LNCAP (cell line): ENCODE data around the gene MCEMP1.

Source experiments
- CTCF ChIP-seq: fragments of 450-650 bp; IDR thresholded peaks from 2 replicates; pipeline ENCODE4 v1.5.1; 2017; ENCODE audit warnings: mild to moderate bottlenecking

MCEMP1 gene

DNA sequence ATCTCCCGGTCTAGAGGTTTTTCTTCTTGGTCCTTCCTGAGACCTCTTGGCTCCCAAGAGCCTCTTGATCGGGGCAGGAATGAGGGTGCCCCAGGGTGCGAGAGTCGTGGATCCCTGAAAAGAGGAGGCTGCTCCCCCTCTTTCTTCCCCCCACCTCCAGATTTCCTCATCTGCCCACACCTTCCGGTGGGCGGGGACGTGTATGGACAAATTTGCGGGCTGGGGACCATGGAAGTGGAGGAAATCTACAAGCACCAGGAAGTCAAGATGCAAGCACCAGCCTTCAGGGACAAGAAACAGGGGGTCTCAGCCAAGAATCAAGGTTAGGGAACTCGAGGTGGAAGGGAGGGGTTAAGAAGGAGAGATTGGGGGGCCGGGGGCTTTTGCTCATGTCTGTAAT is at the start of gene MCEMP1:
Gene MCEMP1, plus strand, starts transcription at position 237 of the 400 bp plus-strand sequence. Its CDS starts 31 bp downstream, at position 268.
- TF ChIP-seq CTCF, result no peak

DNA sequence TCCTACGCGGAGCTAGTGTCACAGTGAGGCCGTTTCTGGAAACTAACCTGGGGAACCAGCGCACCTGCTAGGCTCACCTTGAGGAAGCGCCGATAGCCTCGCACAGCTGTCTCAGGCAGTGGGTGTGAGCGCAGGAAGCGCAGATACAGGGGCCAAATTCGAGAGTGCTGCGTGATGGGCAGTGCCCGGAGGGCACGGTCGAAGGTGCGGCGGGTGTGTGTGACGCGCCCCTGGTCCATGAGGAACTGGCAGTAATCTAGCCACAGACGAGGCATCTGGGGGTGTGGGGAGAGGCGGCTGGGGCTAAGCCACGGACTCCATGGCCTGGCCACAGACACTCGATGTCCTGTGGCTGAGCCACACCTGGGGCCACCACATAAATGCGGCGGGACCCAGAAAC is 49.7 kb upstream of the MCEMP1 start:
- no peak for TF ChIP-seq CTCF

DNA sequence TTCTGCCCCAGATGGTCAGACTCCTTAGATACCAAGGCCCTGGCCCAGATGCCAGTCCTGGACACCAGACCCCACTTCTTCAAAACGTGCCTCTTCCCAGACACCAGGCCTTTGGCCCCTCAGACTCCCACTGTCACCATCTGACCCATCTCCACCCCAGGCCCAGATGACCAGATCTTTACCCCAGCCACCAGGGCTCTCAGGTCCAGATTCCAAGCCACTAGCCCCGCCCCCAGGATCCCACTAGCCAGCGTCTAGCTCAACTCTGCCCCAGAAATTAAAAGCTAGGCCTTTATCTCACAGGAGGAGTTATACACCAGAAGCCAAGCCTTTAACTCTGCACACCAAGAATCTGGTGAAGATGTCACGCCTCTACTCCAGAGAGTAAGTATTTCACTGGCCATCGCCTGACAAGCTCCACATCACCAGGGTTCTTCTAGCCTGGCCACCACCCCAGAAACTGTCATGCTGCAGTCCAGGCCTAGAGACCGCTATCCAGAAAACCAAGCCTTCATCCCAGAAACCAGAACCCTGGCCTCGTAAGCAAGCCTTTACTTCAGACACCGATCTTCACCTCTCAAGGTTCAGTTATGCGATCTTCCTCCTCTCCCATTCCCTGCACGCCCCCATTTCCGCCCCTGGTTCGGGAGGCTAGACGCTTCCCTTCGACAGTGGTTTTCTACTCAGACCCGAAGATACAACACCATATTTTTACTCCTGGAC is 48.1 kb upstream of the MCEMP1 start:
- no peak for TF ChIP-seq CTCF

DNA sequence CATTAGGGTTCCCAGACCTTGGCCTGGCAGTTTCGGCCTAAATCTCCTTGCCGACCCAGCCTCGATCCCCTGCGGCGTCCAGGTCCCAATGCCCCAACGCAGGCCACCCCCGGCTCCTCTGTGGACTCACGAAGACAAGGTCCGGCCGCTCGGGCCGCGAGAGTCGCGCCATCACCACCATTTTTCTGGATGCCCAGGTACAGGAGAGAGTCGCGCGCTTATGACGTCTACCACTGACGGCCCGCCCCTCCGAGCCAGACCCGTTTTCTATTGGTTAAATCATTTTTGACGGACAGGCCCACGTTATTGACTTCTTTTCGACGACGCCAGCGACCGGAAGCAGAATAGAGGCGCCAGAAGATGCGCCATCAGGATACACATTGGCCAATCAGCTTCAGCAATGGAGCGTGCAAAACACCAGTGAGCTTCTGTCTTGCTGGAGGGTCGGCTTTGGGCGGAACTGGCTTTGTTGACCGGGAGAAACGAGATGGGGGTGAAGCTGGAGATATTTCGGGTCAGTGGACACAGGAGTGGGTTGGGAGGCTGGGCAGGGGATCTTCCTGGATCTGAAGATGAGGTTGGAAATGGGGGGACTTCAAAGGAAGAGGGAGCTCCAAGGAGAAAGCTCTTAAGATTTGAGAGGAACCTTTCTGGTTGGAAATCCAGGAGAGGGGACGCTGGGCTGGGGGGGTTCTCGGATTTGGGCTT is 47.4 kb upstream of the MCEMP1 start, which contains the start of the genes PET100 and XAB2:
Gene PET100, plus strand, starts transcription at position 447 of the 708 bp plus-strand sequence. Its CDS starts 41 bp downstream, at position 488.
Gene XAB2, minus strand, starts transcription at position 199 of the 708 bp plus-strand sequence. Its CDS starts 18 bp downstream, at position 181.
- no peak for TF ChIP-seq CTCF

- no peak for TF ChIP-seq CTCF
These were observed 45.3 kb upstream of the MCEMP1 start for GRCh38 chr19:7631577-7631976.

DNA sequence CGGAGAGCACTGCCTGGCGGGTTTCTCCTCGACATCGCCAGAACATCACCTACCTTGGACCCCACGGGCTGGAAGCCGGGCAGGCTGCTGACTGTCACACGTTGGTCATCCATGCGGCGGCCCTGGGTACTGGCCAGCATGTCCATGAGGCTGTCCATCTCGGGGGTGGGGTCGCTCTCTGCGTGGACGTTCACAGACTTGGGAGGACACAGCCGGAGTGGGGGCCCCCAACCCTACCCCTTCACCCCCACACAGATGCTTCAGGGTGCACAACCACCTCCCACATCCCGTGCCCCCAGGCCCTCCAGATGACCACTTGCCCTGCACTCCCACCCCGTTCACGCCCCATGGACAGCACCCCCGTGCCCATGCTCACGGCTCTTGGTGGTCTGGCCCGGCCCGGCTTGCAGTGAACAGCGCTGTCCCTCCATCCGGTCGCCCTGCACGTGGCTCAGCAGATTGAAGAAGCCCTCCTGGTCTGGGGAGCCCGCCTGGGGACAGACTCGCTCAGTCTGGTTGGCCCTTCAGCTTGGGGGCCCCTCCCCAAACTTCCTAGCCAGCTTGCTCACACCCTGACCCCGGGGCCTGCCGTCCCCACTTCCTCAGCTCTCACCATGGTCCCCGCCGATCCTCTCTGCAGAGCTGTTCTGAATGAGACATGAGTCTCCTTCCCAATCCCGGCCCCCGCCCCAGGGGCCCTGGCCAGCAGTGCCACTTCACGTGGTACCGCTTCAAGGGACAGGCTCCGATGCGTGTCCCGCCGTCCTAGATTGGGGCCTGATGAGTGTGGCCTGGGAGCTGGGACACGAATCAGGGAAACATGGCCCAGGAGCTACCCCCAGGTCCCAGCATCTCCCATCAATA is 44.3 kb upstream of the MCEMP1 start:
- TF ChIP-seq CTCF, result no peak

DNA sequence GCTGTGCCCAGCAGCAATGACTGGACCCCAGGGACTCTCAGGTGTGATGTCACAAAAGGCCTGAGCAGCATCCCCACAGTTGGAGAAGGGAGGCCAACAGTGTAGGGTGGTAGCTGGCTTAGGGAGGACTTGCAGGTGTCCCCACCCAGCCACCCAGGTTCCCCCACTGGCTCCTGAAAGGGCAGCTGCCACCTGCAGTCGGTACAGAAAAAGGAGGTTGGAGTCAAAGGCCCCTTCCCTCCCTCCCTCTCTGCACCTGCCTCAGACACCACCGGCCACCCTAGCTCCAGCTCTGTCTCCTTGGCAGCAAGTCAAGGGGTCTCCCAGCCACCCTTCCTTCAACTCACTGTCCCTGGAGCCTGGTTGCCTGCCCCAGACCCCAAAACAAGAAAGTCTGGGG is 43.2 kb upstream of the MCEMP1 start, which contains the start of gene PCP2:
Gene PCP2, minus strand, starts transcription at position 22 of the 400 bp plus-strand sequence. CDS start 262 bp downstream, outside the sequence.
- no peak for TF ChIP-seq CTCF
